RWPE1 (cell line): Measurements from ENCODE around the gene MEIOB.
A peak's percentile ranks its signal among the peaks of the same experiment; 100 is the strongest.

Experiments used
- CTCF ChIA-PET: fragments of 350-600 bp; sonication (Branson Sonifier 250); formaldehyde crosslinking; extraction: SDS; loops from one replicate; lab custom pipeline; 2021; lab: Yijun Ruan, JAX
- POLR2A ChIA-PET: fragments of 400-600 bp; formaldehyde crosslinking; extraction: SDS; loops from one replicate; lab custom pipeline; 2020; ENCODE audit warnings: antibody characterized with exemption; ENCODE audit not compliant: low non-redundant PET; lab: Yijun Ruan, JAX
- DNase-seq: peaks from one replicate; pipeline ENCODE4 v3.0.0; 2012; ENCODE audit warnings: low spot score
- H3K27ac ChIP-seq: fragments of 450-650 bp; 2 replicates; pipeline ENCODE4 v1.5.1; 2017
- CTCF ChIP-seq: fragments of 450-650 bp; conservative IDR thresholded peaks from 2 replicates; pipeline ENCODE4 v1.5.1; 2017; ENCODE audit warnings: low read depth, mild to moderate bottlenecking

The MEIOB gene

GRCh38 chr16:1834096-1834495 lies 37.9 kb downstream of the MEIOB start:
- CTCF ChIA-PET: interaction anchor here (0.6 kb wide), 1 partner anchor 86 kb away, joined by 5 read pairs; no protein-coding TSS in a partner anchor
- POLR2A ChIA-PET: no interaction called here
- no peak for TF ChIP-seq CTCF
- DNase-seq: peak; percentile 14
- H3K27ac ChIP-seq: peak overlapping the region; percentile 66

GRCh38 chr16:1832838-1833454 lies 39.0 kb downstream of the MEIOB start:
- no peak for TF ChIP-seq CTCF
- H3K27ac ChIP-seq: peak overlapping the region; percentile 44
- CTCF ChIA-PET: interaction anchor here (0.6 kb wide), 1 partner anchor 97 kb away, joined by 4 read pairs; no protein-coding TSS in a partner anchor
- no peak for DNase-seq
- POLR2A ChIA-PET: no interaction called here

GRCh38 chr16:1831186-1832075 lies 40.5 kb downstream of the MEIOB start:
- CTCF ChIA-PET: no interaction called here
- POLR2A ChIA-PET: no interaction called here
- TF ChIP-seq CTCF: no peak
- no peak for DNase-seq
- peak overlapping the region; percentile 24; the same call in 1 of the 2 replicates for H3K27ac ChIP-seq

- ChIA-PET POLR2A (interaction anchor here (0.6 kb wide), 1 partner anchor 48 kb away, joined by 5 read pairs; the partner anchor contains the start of genes NUBP2 and SPSB3), CTCF (interaction anchor here (0.6 kb wide), 1 partner anchor 339 kb away, joined by 3 read pairs; no protein-coding TSS in a partner anchor)
- no peak for TF ChIP-seq CTCF
- no peak for DNase-seq
- H3K27ac ChIP-seq: no peak overlapping the region
Measured at GRCh38 chr16:1830213-1830612, 41.8 kb downstream of the MEIOB start.

GRCh38 chr16:1828645-1829410 lies 43.1 kb downstream of the MEIOB start:
- ChIA-PET CTCF (interaction anchor here (0.6 to 0.7 kb wide), 5 partner anchors 13 to 656 kb away, joined by 3 to 4 read pairs (median 3); no protein-coding TSS in a partner anchor), POLR2A (no interaction called here)
- DNase-seq: no peak
- TF ChIP-seq CTCF: no peak
- H3K27ac ChIP-seq: no peak overlapping the region
